Superior temporal gyrus (tissue), 1 donor: Measurements from ENCODE around the gene SEMA6A.

Experiments used
- DNase-seq: peaks from one replicate; pipeline ENCODE4 v3.0.0-alpha.2; 2016; ENCODE audit errors: extremely low spot score

Gene SEMA6A

DNA sequence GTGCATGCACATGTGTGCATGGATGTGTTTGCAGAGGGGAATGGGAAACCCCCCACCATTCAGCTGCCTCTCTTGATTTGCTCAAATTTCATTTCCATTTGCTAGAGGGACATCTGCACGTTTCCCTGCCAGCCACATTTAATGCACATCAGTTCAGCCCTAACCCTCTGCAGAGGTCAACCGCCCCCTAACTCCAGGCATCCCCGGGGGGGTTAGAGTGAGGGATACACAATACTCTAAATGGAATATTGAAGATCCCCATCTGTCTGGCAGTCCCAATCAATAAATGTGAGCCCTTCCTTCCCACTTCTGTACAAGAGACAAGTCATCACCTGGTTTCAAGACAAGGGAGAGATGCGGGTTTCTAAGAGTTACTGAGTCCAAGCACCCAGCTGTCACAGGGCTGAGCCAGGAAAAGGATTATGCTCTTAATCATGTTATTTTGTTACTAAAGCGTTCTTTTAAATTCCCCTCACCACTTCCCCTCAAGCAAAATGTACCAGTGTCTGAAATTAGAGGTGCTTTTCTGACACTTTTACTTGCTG, 134.1 kb downstream of the SEMA6A start:
- no peak for DNase-seq

DNA sequence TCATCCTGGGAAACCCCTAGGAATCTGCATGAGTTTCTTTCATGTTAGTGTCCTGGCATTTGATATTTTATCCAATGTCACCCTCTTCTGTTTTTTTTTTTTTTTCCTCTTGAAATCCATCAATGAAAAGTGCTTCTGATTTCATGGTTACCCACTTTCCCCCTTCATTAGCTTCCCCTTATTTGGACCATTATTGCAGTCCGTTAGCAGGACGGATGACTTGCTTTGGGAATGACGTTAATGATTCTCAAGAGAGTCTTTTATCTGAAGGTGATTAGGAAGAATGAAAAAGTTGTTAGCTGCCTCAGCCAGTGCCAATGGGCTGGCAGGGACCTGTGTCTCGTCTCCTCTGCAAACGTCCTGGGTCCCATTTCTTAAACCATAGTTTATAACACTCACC, 134.7 kb downstream of the SEMA6A start:
- DNase-seq = no peak

DNA sequence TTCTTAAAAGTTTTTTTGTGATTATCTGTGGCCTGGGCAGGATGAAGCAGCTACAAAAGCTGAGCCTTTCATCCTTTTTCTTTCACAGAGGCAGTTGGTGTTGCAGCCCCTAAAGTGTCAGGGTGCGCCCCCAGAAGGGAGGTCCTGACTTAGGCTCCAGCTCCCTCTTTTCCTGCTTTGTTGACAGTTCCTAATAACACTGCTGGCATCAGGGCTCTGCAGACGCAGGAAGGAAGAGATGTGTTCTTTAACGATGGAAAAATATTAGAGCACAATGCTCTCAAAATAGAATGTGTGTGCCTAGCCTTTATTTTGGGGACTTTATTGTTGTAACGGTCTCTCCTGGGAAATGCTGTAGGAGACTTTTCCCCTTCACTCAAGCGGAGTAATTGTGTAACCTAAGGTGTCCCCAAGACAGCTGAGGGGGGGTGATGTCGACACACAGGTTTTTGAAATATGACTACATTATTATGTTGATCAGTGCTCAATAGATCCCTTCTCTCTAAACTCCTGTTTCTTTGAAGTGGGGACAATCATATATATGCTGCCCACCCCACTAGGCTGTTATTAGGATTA, 135.6 kb downstream of the SEMA6A start:
- DNase-seq = no peak

DNA sequence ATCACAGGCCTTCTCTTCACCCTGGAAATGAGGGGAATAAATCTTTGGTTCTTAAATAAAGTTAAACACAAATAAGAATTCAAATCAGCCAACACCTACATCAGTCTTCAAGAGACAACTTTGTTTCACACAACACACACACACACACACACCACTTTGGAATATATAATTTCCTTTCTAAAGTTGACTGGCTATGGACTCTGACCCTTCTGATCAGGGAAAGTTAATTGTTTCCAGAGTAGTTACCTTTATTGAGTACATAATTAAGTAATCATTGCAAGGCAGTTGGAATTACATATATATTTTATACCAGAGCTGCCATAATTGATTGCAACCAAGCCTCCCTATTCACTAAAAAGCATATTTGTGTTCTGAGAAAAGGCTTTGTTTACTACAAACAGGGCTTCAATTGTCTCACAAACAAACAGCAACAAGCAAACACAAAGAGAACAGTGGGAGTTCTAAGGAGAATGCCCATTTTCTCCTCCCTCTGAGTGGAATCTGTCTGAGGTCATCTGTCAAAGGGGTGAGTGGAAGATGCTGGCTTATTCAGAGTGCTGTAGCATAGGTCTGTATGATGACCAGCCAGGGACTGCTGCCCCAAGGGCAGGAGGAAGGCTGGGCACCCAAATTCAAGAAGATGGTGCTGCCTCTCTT, 136.6 kb downstream of the SEMA6A start:
- peak; percentile 89 for DNase-seq

DNA sequence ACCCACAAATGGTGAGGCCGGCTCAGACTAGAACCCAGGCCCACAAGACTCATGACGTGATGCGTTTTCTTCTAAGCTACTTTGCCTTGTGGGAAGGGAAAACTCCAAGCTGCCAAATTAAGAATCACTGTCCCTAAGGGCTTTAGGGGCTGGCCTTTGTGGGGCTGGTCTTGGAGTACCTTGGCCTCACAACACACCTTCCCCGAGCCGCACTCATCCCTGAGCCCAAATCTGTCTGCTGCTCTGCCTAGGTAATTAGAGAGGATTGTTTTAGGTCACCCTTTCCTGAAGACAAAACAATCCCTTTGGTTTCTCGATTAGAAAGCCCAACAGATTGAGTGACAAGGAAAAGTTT, 137.3 kb downstream of the SEMA6A start:
- DNase-seq = no peak

DNA sequence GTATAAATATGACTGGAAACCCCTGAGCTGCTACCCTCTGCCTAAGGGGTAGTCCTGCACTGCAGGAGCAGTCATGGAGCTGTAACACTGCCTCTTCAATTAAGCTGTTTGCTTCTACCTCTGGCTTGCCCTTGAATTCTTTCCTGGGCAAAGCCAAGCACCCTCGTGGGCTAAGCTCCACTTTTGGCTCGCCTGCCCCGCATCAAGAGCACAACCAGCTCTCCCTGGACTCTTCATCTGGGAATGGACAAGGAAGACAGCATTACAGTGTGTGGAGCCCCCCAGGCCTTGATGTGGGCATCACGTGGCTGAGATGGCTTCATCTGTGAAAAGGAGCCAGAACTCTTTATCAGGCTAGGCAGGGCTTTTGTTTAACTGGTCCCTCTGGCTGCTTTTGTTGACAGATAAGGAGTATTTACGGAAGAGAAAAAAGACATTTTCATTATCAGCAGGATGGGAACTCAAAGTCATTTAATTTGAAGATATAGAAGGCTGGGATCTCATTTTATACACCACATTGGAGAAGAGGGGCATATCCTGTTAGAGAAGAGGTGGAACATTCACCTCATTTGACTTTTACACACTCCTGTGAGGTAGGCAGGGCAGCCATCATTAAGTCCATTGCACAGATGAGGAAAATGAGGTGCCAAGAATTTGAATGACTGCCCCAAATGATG, 137.8 kb downstream of the SEMA6A start:
- DNase-seq = no peak

DNA sequence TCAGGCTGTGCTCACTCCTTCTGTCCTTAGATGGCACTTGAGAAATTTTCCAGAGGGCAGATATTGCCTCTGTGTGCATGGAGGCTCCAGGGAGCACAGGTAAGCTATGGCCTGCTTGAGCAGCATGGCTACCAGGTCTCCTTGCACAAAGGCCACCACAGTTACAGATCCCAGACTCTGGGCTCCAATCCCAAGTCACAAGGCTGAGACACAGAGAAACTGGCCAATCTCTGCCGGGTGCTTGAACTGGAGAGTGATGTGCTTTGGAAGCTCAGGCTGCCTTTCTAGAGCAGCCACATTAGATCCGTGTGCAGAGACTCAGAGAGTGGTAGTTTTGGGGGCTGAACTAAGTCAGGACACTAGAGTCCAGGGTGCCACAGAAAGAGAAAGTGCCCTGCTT, 145.7 kb downstream of the SEMA6A start:
- DNase-seq = peak; percentile 73

DNA sequence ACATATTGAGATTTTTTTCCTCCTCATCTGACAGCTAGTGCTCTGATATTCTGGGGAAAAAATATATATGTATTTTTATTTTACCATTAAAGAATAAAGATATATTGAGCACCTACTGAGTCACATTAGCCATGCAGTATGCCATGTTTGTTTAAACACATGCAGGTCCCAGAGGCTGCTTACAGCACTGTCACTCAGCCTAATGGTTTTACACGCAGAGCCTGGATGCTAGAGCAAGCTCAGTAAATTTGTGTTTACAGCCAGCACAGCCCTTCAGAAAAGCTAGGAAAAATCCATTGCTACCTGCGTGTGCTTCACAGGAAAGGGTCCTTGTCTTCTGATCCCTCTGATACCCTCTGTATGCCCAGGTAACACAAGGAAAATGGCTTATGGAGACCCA, 146.2 kb downstream of the SEMA6A start:
- no peak for DNase-seq

DNA sequence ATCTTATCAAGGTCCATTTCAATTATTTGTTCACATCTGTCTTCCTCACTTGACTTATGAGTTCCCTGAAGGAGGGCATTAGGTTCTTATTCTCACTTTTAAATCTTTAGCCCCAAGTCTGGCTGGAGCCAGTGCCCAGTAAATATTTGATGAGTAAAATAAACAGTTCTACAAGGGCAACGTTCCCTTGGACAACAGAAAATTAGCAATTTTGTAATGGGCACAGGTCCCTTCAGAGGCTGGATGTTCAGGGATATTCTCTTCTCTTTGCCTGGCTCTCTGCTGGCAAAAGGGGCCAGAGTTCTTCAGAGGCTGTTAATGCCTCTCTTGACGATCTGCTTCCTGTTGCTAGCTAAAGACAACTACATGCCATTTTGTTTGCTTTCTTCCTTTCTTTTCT, 149.7 kb downstream of the SEMA6A start:
- no peak for DNase-seq

DNA sequence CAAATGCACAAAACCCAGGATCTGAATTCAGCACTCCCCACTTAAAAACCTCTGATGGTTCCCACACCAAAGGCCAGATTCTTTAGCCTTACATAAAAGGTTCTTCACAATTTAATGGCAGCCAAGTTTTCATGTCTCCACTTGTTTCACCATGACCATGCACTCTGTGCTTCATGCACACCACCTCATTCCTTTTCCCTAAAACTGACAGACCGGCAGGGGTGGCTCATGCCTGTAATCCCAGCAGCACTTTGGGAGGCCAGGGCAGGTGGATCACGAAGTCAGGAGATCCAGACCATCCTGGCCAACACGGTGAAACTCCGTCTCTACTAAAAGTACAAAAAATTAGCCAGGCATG, 150.4 kb downstream of the SEMA6A start:
- no peak for DNase-seq

DNA sequence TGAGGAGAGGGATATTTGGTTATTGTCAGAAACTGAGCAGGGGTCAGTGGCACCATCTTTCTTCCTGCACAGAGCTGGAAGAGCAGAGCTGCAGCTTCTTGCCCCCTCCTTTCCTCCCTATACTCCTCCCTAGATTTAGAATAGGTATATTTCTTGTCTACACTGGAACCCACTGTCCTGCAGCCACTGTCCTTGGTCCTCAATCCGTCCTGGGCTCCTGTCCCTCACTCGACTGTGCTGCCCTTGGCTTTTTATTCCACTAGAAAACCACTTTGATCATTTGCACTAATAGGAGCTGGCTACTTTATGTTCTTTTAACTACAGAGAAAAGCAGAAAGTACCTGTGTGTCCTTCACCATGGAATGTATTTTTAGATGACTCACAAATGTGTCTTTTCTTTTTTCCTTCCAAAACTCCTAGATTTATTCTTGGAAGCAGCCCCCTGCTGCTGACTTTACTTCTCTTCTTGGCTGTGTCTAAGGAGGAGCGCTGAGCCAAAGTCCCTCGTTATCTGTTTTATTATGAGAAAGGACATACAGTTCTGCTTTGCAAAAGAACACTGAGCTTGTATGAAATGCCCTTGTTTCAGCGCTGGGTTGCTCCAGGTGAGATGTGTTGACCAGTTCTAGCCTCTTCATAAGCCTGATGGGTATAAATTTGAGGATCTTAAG, 150.9 kb downstream of the SEMA6A start:
- no peak for DNase-seq

DNA sequence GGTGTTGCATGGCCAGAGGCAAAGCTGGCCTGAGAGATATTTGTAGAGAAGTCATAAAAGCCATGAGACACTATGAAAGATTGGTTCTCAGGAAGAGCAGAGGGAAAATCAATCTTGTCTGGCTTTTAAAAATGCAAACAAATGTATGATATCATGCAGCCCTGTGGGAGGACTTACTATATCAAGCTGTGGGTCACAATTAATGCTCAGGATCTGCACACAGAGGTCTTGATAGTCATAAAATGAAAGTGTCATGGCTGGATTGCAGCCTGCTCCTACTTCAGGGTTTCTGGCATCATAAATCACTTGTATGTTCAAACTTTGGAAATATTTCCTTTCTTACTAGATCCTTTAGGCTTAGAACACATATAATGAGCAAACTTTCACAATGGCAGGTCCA, 151.5 kb downstream of the SEMA6A start:
- DNase-seq = no peak

DNA sequence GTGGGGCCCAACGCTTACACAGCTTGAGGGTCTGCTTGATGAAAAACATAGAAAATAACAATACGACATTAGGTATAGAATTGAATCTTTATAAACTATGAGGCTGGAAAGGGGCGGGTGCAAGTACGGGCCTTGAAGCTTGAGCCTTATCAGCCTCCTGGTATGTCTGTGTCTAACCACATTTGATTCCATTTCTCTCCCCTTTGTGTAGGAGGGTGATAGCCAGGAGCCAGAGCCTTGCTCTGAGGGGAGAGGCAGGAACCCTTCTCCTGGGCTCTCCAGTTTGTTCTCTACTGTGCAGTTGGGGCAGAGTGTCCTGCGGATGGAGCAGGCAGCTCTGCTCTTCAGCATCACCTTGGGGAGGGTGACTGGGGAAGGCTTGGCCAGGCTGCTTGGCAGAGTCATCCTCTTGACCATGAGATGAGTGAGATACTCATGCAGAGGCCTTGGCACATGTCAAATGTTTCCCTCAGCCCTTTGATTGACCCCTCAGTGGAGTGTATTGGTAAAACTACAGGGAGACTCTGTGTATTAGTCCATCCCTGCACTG, 153.5 kb downstream of the SEMA6A start:
- no peak for DNase-seq

DNA sequence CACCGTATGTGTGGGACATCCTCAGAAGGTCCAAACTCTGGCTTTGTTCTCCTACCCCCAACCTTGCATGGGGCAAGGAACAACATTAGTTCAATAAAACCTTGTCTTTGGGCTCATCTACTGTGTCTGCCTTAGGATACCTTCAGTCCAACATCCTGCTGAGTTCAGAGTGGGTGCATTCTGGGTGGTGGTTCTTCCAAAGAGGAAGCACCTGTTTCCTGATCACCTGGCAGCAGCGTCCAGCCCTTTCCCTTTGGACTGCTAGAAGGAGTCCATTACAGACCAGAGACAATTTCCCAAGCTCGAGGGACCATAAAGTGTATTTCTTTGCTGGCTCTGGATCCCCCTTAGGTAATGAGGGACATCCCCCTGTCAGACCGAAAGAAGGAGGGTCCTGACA, 154.1 kb downstream of the SEMA6A start:
- DNase-seq = no peak

DNA sequence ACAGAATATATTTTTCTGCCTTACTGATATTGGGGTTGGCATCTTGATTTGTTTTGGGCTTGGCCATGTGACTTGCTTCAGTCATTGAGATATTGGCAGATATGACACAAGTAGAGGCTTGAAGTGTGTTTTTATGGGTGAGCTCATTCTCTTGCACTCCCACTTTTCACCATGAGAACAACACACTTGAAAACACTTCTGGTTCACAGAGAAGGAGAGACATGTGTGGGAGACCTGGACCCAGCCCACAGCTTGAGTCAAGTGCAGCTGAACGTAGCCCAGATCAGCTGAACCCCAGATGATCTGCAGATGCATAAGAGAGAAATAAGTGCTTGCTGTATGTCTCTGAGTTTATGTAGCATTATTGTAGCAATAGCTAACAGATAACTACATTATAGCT, 155.4 kb downstream of the SEMA6A start:
- no peak for DNase-seq

DNA sequence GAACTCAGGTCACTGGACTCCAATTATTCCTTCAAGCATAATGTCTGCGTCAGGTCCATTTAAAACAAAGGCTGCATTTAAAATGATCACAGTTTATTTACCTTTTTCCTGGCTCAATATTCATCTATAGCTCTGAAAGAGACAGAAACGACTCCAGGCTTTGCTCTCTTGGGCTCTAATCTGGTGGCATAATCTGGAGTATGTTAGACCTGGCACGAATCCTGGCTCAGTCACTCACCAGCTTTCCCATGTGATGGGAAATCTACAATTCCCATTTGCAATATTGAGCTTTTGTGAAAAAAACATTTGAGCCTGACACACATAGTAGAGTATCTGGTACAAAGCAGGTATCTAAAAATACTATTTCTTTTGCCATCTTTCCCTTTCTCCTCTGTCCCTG, 155.8 kb downstream of the SEMA6A start:
- no peak for DNase-seq

DNA sequence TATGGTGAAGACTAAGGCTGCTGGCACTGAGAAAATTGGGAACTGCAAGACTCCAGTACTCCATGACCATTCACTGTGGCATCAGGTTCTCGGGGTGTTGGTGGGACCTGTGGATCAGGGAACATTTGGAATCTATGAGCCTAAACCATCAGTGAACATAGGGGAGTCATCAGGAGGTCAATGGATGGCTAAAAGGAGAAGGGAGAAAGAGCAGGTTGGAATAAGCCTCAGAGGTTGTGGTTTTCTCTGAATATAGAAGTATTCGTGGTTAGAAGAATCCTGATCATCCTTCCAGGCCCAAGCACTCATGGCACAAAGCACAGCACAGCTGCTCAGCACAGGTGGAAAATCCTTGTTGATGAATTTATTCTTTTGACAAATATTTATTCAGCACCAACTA, 156.6 kb downstream of the SEMA6A start:
- DNase-seq = no peak

DNA sequence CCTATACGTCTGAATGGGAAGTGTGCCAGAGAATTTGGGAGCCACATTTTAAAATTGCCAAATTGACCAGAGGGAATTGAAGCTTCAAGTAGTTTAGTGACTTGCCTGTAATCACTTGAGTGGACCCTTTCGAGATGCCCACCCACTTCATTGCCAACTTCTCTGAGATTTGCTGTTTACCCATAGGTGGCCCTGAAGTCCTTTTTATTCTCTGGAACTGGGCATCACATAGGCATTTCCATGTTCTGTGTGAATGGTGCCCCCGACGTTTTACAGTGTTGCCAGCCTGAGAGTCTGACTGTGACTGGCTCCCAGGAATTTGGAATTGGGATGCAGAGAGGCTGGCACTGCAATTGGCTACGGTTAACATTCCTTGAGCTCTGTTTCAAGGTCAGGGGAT, 158.6 kb downstream of the SEMA6A start:
- DNase-seq = no peak

DNA sequence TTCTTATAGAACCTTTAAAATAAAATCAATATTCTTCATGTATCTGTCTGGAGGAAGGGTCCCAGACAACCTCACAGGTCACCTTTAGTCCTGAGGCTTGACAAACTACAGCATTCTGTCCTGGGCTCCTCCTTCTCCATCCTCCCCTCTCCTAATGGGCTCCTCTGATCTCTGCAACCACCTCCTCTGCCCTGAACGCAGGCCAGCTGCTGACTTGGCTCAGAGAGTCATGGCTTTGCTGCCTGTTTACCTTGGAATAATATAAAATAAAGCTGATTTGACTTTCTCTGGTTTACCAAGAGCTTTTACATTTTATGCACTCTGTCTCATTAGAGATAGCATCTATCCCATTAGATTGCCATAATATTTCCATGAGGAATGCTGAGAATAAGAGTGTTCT, 159.4 kb downstream of the SEMA6A start:
- no peak for DNase-seq

DNA sequence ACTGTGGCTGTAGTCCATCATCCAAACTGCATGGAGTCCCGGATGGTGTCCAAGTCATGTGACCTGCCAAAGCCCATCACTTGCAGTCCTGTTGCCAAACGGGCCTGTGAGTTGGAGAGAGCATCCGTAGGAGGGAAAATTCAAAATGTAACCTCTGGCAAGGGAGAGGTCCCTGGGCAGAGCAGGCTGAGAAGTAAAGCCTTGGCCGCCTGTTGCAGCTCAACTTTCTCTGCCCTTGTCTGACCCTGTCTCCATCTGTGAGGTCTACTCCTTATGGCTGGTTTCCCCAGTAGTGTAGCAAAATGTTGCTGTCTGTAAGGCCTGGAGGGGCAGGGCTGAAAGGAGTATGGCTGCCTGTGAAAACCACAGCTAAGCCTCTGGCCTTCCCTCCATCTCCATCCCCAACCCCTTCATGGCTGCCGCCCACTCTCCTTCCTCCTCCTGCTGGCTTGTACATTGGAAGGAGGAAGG, 163.5 kb downstream of the SEMA6A start:
- DNase-seq = peak; percentile 67

DNA sequence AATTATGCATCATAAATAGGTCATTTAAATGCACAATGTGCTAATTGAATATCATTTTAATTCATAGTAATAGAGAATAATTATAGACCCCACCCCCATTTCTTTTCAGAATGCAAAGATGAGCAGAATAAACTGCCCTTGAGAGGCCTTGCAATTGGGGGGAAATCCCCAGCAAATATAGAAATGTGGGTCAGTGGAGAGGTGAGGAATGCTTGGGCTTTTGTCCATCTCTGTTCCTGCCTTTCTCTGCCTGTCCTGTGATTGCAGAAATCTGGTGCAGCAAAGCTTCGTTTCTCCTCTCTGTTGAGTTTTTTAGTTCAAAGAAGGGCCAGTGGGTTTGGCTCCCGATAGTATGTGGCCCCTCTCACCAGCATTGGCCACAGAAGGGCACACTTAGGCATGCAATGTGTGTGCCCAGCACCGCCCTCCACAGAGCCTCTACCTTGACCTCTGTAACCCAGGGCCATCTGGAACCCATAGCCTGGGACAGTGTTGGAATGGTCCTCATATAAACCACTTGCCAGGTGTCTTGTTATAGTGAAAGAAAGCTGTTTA, 164.2 kb downstream of the SEMA6A start:
- DNase-seq = no peak
